H9 (cell line): ENCODE data around the gene FAM161B. TPM values are rescaled to one million over a fixed set of nuclear protein-coding genes. Genes with fewer than 3 reads are reported as not detected.

ENCODE experiments used
- DNase-seq: peaks from one replicate; pipeline ENCODE4 v3.0.0-alpha.2; 2017
- H2AFZ ChIP-seq: one replicate; pipeline ENCODE4 v1.6.1; 2013; ENCODE audit warnings: mild to moderate bottlenecking, low read length, control low read depth, moderate library complexity
- H2AK5ac ChIP-seq: 2 replicates; pipeline ENCODE4 v1.6.1; 2013; ENCODE audit warnings: low read length, control low read depth, mixed read lengths; ENCODE audit not compliant: insufficient read length
- H2BK120ac ChIP-seq: one replicate; pipeline ENCODE4 v1.6.1; 2013; ENCODE audit warnings: low read depth, mild to moderate bottlenecking, low read length, control low read depth, inconsistent platforms; ENCODE audit not compliant: poor library complexity, severe bottlenecking
- H2BK12ac ChIP-seq: 2 replicates; pipeline ENCODE4 v1.6.1; 2013; ENCODE audit warnings: low read length, control low read depth, mixed read lengths, low read depth; ENCODE audit not compliant: insufficient read length
- H2BK15ac ChIP-seq: 2 replicates; pipeline ENCODE4 v1.6.1; 2013; ENCODE audit warnings: low read depth, low read length, control low read depth
- H2BK20ac ChIP-seq: one replicate; pipeline ENCODE4 v1.6.1; 2013; ENCODE audit warnings: low read depth, mild to moderate bottlenecking, low read length, control low read depth, inconsistent platforms; ENCODE audit not compliant: poor library complexity, severe bottlenecking
- H2BK5ac ChIP-seq: 2 replicates; pipeline ENCODE4 v1.6.1; 2013; ENCODE audit warnings: low read length, control low read depth, mixed read lengths; ENCODE audit not compliant: insufficient read length
- H3K14ac ChIP-seq: 2 replicates; pipeline ENCODE4 v1.6.1; 2013; ENCODE audit warnings: low read length, control low read depth; ENCODE audit not compliant: insufficient read depth
- H3K18ac ChIP-seq: 2 replicates; pipeline ENCODE4 v1.6.1; 2013; ENCODE audit warnings: low read depth, mild to moderate bottlenecking, mixed read lengths, low read length, control low read depth; ENCODE audit not compliant: insufficient read length
- H3K23ac ChIP-seq: 2 replicates; pipeline ENCODE4 v1.6.1; 2013; ENCODE audit warnings: low read length, control low read depth, mixed read lengths, low read depth; ENCODE audit not compliant: insufficient read length
- H3K23me2 ChIP-seq: 2 replicates; pipeline ENCODE4 v1.6.1; 2013; ENCODE audit warnings: low read depth, mild to moderate bottlenecking, mixed read lengths, low read length, control low read depth; ENCODE audit not compliant: insufficient read length, poor library complexity, severe bottlenecking
- H3K27ac ChIP-seq: 2 replicates; pipeline ENCODE4 v1.5.1; 2013; ENCODE audit warnings: low read length, control low read depth, mixed read lengths, low read depth; ENCODE audit not compliant: insufficient read length
- H3K27me3 ChIP-seq: 2 replicates; pipeline ENCODE4 v1.6.1; 2013; ENCODE audit warnings: low read length, control low read depth, inconsistent platforms; ENCODE audit not compliant: insufficient read depth
- H3K4ac ChIP-seq: 2 replicates; pipeline ENCODE4 v1.6.1; 2013; ENCODE audit warnings: low read depth, mild to moderate bottlenecking, control low read depth, inconsistent platforms, low read length, moderate library complexity
- H3K4me1 ChIP-seq: 2 replicates; pipeline ENCODE4 v1.6.1; 2013; ENCODE audit warnings: low read length, control low read depth, inconsistent platforms; ENCODE audit not compliant: insufficient read depth
- H3K4me2 ChIP-seq: 2 replicates; pipeline ENCODE4 v1.6.1; 2013; ENCODE audit warnings: low read length, control low read depth, mixed read lengths; ENCODE audit not compliant: insufficient read length, insufficient read depth
- H3K56ac ChIP-seq: 2 replicates; pipeline ENCODE4 v1.6.1; 2013; ENCODE audit warnings: low read depth, mild to moderate bottlenecking, mixed read lengths, low read length, control low read depth; ENCODE audit not compliant: insufficient read length
- H3K79me1 ChIP-seq: 2 replicates; pipeline ENCODE4 v1.6.1; 2013; ENCODE audit warnings: low read depth, mild to moderate bottlenecking, moderate library complexity, low read length, control low read depth, inconsistent platforms; ENCODE audit not compliant: insufficient read depth, poor library complexity, severe bottlenecking
- H3K79me2 ChIP-seq: 2 replicates; pipeline ENCODE4 v1.6.1; 2013; ENCODE audit warnings: low read length, control low read depth, inconsistent platforms; ENCODE audit not compliant: insufficient read depth
- H3K9ac ChIP-seq: 2 replicates; pipeline ENCODE4 v1.6.1; 2013; ENCODE audit warnings: low read length, control low read depth, mixed read lengths; ENCODE audit not compliant: insufficient read length; ENCODE audit errors: extremely low read depth
- H3K9me3 ChIP-seq: one replicate; pipeline ENCODE4 v1.6.1; 2013; ENCODE audit warnings: low read depth, low read length, inconsistent platforms; ENCODE audit not compliant: control insufficient read depth
- H3T11ph ChIP-seq: one replicate; pipeline ENCODE4 v1.6.1; 2013; ENCODE audit warnings: mild to moderate bottlenecking, low read length, control low read depth, inconsistent platforms
- H4K20me1 ChIP-seq: one replicate; pipeline ENCODE4 v1.6.1; 2013; ENCODE audit not compliant: control insufficient read depth, insufficient read length, insufficient read depth
- H4K5ac ChIP-seq: 2 replicates; pipeline ENCODE4 v1.6.1; 2013; ENCODE audit warnings: low read depth, mild to moderate bottlenecking, mixed read lengths, low read length, control low read depth; ENCODE audit not compliant: insufficient read length
- H4K8ac ChIP-seq: replicated peaks from 2 replicates; pipeline ENCODE4 v1.6.1; 2013; ENCODE audit warnings: low read length, control low read depth, mixed read lengths, low read depth; ENCODE audit not compliant: insufficient read length
- H4K91ac ChIP-seq: 2 replicates; pipeline ENCODE4 v1.6.1; 2013; ENCODE audit warnings: low read depth, mild to moderate bottlenecking, moderate library complexity, mixed read lengths, low read length, control low read depth; ENCODE audit not compliant: insufficient read length
- H3K27ac Mint-ChIP-seq, 3 experiments: 2 replicates in 2 of 3; 3 replicates in 1 of 3; pipeline ENCODE4 v1.8.0; 2020 to 2021; ENCODE audit warnings: mixed read lengths in 3 of 3, mild to moderate bottlenecking in 1 of 3, moderate library complexity in 1 of 3
- H3K27me3 Mint-ChIP-seq: 2 replicates; pipeline ENCODE4 v1.8.0; 2021; ENCODE audit warnings: low read depth, mild to moderate bottlenecking, moderate library complexity, mixed read lengths
- H3K36me3 Mint-ChIP-seq, 3 experiments: 2 replicates in 2 of 3; 3 replicates in 1 of 3; pipeline ENCODE4 v1.8.0; 2020 to 2021; ENCODE audit warnings: low read depth in 3 of 3, mixed read lengths in 3 of 3; ENCODE audit not compliant: insufficient read depth in 1 of 3
- H3K4me1 Mint-ChIP-seq, 2 experiments: 2 replicates each; pipeline ENCODE4 v1.8.0; 2020; ENCODE audit warnings: mixed read lengths in 2 of 2
- H3K4me3 Mint-ChIP-seq, 2 experiments: 2 replicates in 1 of 2; 3 replicates in 1 of 2; pipeline ENCODE4 v1.8.0; 2020 to 2021; ENCODE audit warnings: mild to moderate bottlenecking in 2 of 2, mixed read lengths in 2 of 2, moderate library complexity in 1 of 2
- H3K9me3 Mint-ChIP-seq, 2 experiments: 2 replicates in 1 of 2; 3 replicates in 1 of 2; pipeline ENCODE4 v1.8.0; 2020; ENCODE audit warnings: mild to moderate bottlenecking in 2 of 2, mixed read lengths in 2 of 2, moderate library complexity in 1 of 2
- CTCF ChIP-seq: fragments of 200-600 bp; sonication (generic); conservative IDR thresholded peaks from 3 replicates; pipeline ENCODE4 v1.8.0; 2021; ENCODE audit warnings: antibody characterized with exemption, mild to moderate bottlenecking
- WGBS: extraction: QIAGEN DNeasy Blood & Tissue Kit; methylation state at CpG from one replicate; pipeline ENCODE4 v1.1.7; 2013; ENCODE audit warnings: missing lambda C conversion rate, low lambda C conversion rate, mixed read lengths; ENCODE audit not compliant: insufficient read length; ENCODE audit errors: extremely low coverage; 5-methylcytosine and 5-hydroxymethylcytosine counted together
- total RNA-seq: library from RNA; stranded (reverse); gene quantifications from 2 replicates; pipeline ENCODE4 v1.2.1, GENCODE V29; 2021

Gene FAM161B
- total RNA-seq, 1 experiment from 2014 or later = 0.92 TPM

GRCh38 chr14:73997108-73997943 is 47.4 kb upstream of the FAM161B start:
- H3K14ac ChIP-seq = no peak overlapping the region
- H3K4ac ChIP-seq = no peak overlapping the region
- H3K23me2 ChIP-seq = no peaks in the 10 kb centered on the region
- no peak overlapping the region for H3K27ac ChIP-seq
- no peak for TF ChIP-seq CTCF
- no peaks in the 10 kb centered on the region for H3K9me3 ChIP-seq
- no CpG with 5 or more reads among the region's 1 CpG for WGBS
- no peaks in the 10 kb centered on the region for H4K20me1 ChIP-seq
- H3K56ac ChIP-seq = no peak overlapping the region
- Mint-ChIP-seq H3K36me3 (no peaks in the 10 kb centered on the region; a peak in 2 of 7 replicates), H3K9me3 (no peaks in the 10 kb centered on the region), H3K4me3 (no peak overlapping the region), H3K27ac (peak overlapping the region in 1 of 3 experiments; percentile 1; a peak in 1 of 7 replicates), H3K27me3 (no peaks in the 10 kb centered on the region), H3K4me1 (no peaks in the 10 kb centered on the region)
- no peak overlapping the region for H4K5ac ChIP-seq
- H2BK15ac ChIP-seq = no peak overlapping the region
- no peak overlapping the region for H3K18ac ChIP-seq
- no peak overlapping the region for H3T11ph ChIP-seq
- no peaks in the 10 kb centered on the region for H3K79me2 ChIP-seq
- H2AK5ac ChIP-seq = no peak overlapping the region
- no peak overlapping the region for H2BK5ac ChIP-seq
- no peak overlapping the region for H3K9ac ChIP-seq
- H4K8ac ChIP-seq = no peak overlapping the region
- no peak overlapping the region for H3K23ac ChIP-seq
- H2AFZ ChIP-seq = no peak overlapping the region
- no peak for DNase-seq
- no peak overlapping the region for H2BK12ac ChIP-seq
- H2BK120ac ChIP-seq = no peak overlapping the region
- H3K4me2 ChIP-seq = no peak overlapping the region
- no peaks in the 10 kb centered on the region for H3K27me3 ChIP-seq
- H3K79me1 ChIP-seq = no peaks in the 10 kb centered on the region
- no peaks in the 10 kb centered on the region for H3K4me1 ChIP-seq
- no peak overlapping the region for H2BK20ac ChIP-seq
- H4K91ac ChIP-seq = no peak overlapping the region
